ENCODE data around the gene TMC5. TPM values are rescaled to one million over a fixed set of nuclear protein-coding genes. Genes with fewer than 3 reads are reported as not detected.
"Not testable (repeated sequence)": the region's sequence is repeated elsewhere in the genome, so short reads cannot be mapped to it uniquely, and the experiment has no call there.

Gene TMC5
- total and polyA plus RNA-seq, 2 donors from 2014 or later: 1.0 to 6.6 TPM

DNA sequence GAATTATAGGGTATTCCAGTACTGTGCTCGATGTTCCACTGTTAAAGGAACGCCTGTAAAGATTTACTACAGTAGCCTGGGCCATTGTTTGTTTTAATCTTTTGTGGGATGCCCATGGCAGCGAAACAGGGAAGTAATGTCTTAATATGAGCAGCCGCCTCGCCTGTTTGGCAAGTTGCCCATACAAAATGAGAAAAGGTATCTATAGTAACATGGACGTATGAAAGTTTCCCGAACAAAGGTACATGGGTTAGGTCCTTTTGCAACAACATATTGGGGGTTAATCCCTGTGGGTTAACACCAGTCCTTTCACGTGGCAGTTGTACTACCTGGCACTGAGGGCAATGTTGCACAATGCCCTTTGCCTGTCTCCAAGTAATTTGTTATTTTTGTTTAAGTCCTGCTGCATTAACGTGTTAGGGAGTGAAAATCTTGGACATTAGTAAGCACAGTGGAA, 21.1 kb upstream of the TMC5 start:
- Histone ChIP-seq H3K9ac (ENCODE audit: low read length in 3 of 3) (no peak overlapping the region), H3K27ac (ENCODE audit: low read depth in 2 of 2, low read length in 2 of 2) (no peak overlapping the region)
- intact Hi-C loops (cut with DNase I): no loop called here

DNA sequence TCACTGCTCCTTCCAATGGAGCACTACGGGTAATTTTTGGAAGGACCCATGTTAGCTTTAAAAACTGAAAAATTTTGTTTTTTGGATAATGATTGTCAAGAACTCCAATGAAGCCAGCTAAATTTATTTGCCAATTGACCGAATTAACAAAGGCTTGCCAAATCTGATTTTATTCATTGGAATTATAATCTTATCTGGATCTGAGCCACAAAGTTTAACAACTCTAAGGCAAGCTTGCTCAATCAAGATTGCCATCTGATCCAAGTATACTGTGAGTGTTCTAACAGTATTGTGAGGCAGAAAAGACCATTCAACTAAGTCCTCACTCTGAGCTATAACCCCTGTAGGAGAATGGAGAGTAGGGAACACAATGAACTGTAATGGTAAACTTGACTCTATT, 20.3 kb upstream of the TMC5 start:
- FAIRE-seq; H3K4me1 ChIP-seq (ENCODE audit: control insufficient read depth in 2 of 3, insufficient read depth in 2 of 3, low read depth in 1 of 3, low read length in 3 of 3); H3K27ac ChIP-seq (ENCODE audit: low read depth in 2 of 2, low read length in 2 of 2); DNase-seq; intact Hi-C loops (cut with DNase I); H3K9ac ChIP-seq (ENCODE audit: low read length in 3 of 3); H3K36me3 ChIP-seq (ENCODE audit: control insufficient read depth in 2 of 3, insufficient read depth in 3 of 3, low read length in 3 of 3); H3K27me3 ChIP-seq (ENCODE audit: control insufficient read depth, insufficient read depth, low read length); H3K4me3 ChIP-seq (ENCODE audit: low read length in 3 of 3): not testable (repeated sequence)
- peaks cover 0 to 14% (median 0%) of the 10 kb centered on the region in 3 donors for H3K9me3 ChIP-seq (ENCODE audit: control insufficient read depth in 2 of 3, insufficient read depth in 1 of 3, low read length in 3 of 3)

More for the DNA sequence above, 21.1 kb upstream of the TMC5 start:
- DNase-seq (no peak), FAIRE-seq (no peak)
- Histone ChIP-seq H3K27me3 (ENCODE audit: control insufficient read depth, insufficient read depth, low read length) (no peaks in the 10 kb centered on the region), H3K36me3 (ENCODE audit: control insufficient read depth in 2 of 3, insufficient read depth in 3 of 3, low read length in 3 of 3) (no peaks in the 10 kb centered on the region), H3K4me1 (ENCODE audit: control insufficient read depth in 2 of 3, insufficient read depth in 2 of 3, low read depth in 1 of 3, low read length in 3 of 3) (no peaks in the 10 kb centered on the region), H3K4me3 (ENCODE audit: low read length in 3 of 3) (no peak overlapping the region), H3K9me3 (ENCODE audit: control insufficient read depth in 2 of 3, insufficient read depth in 1 of 3, low read length in 3 of 3) (peaks cover 0 to 6% (median 0%) of the 10 kb centered on the region in 3 donors)
- TF ChIP-seq, protein P1, sequence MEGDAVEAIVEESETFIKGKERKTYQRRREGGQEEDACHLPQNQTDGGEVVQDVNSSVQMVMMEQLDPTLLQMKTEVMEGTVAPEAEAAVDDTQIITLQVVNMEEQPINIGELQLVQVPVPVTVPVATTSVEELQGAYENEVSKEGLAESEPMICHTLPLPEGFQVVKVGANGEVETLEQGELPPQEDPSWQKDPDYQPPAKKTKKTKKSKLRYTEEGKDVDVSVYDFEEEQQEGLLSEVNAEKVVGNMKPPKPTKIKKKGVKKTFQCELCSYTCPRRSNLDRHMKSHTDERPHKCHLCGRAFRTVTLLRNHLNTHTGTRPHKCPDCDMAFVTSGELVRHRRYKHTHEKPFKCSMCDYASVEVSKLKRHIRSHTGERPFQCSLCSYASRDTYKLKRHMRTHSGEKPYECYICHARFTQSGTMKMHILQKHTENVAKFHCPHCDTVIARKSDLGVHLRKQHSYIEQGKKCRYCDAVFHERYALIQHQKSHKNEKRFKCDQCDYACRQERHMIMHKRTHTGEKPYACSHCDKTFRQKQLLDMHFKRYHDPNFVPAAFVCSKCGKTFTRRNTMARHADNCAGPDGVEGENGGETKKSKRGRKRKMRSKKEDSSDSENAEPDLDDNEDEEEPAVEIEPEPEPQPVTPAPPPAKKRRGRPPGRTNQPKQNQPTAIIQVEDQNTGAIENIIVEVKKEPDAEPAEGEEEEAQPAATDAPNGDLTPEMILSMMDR (IDR thresholded peaks at IDR 0.05; ENCODE audit: borderline replicate concordance, extremely low read depth, insufficient read depth): no peak

DNA sequence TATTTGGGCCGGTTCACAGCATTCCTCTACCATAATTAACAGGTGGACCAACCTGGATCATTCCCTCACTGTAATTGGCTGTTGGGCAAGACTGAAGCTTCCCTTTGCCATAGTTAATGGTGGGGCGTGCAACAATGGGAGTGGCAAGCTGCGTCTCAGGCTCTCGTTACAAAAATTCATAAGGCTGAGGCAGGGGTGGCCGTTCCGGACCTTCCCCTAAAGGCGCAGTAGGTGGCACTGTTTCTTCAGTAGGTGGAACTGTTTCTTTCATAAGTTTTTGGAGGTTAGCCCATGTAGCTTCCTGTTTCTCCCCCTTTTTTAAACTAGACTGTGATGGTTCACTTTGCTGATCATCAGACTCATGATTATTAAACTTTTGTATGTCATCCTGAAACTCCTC, 17.0 kb upstream of the TMC5 start:
- H3K36me3 ChIP-seq (ENCODE audit: control insufficient read depth in 2 of 3, insufficient read depth in 3 of 3, low read length in 3 of 3): no peaks in the 10 kb centered on the region
- FAIRE-seq: no peak
- H3K27me3 ChIP-seq (ENCODE audit: control insufficient read depth, insufficient read depth, low read length): no peaks in the 10 kb centered on the region
- no peaks in the 10 kb centered on the region for H3K4me1 ChIP-seq (ENCODE audit: control insufficient read depth in 2 of 3, insufficient read depth in 2 of 3, low read depth in 1 of 3, low read length in 3 of 3)
- peaks cover 0 to 15% (median 0%) of the 10 kb centered on the region in 3 donors for H3K9me3 ChIP-seq (ENCODE audit: control insufficient read depth in 2 of 3, insufficient read depth in 1 of 3, low read length in 3 of 3)
- intact Hi-C loops (cut with DNase I): no loop called here
- no peak overlapping the region for H3K27ac ChIP-seq (ENCODE audit: low read depth in 2 of 2, low read length in 2 of 2)
- no peak for DNase-seq
- no peak overlapping the region for H3K4me3 ChIP-seq (ENCODE audit: low read length in 3 of 3)
- TF ChIP-seq, protein P1 (IDR thresholded peaks at IDR 0.05; ENCODE audit: borderline replicate concordance, extremely low read depth, insufficient read depth): no peak
- H3K9ac ChIP-seq (ENCODE audit: low read length in 3 of 3): no peak overlapping the region

DNA sequence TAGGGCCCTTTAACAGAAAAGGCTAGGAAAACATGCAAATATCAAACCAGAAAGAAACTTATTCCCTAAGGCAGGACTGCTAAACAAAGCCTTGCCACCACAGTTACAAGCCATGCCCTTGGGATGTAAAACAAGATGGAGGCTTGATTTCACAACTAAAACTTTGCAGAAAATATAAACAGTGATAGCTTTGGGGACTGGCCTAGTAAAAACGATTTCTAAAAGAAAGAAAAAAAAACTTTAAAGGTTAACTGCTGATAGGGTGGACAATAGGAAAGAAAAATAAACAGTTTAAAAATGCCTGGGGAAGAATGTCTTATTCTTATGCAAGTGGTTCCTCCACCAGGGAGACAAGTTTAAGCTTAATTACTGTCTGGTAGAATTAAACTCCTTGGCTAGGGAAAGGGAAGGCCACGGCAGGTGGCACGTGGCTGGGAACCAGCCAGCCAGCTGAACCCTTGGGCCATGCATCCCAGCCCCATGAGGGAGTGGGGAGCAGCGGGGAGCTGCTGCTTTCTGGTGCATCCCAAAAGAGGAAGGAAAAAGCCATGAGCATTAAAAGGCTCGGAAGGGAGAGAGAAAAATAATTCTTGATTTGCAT, 10.7 kb upstream of the TMC5 start:
- TF ChIP-seq, protein P1 (IDR thresholded peaks at IDR 0.05; ENCODE audit: borderline replicate concordance, extremely low read depth, insufficient read depth): no peak
- H3K27ac ChIP-seq (ENCODE audit: low read depth in 2 of 2, low read length in 2 of 2): no peak overlapping the region
- H3K4me1 ChIP-seq (ENCODE audit: control insufficient read depth in 2 of 3, insufficient read depth in 2 of 3, low read depth in 1 of 3, low read length in 3 of 3): no peaks in the 10 kb centered on the region
- FAIRE-seq (no peak), DNase-seq (no peak)
- H3K36me3 ChIP-seq (ENCODE audit: control insufficient read depth in 2 of 3, insufficient read depth in 3 of 3, low read length in 3 of 3): no peaks in the 10 kb centered on the region
- H3K9ac ChIP-seq (ENCODE audit: low read length in 3 of 3): no peak overlapping the region
- H3K9me3 ChIP-seq (ENCODE audit: control insufficient read depth in 2 of 3, insufficient read depth in 1 of 3, low read length in 3 of 3): peaks cover 0 to 11% (median 2%) of the 10 kb centered on the region in 3 donors
- peaks cover 5% of the 10 kb centered on the region for H3K27me3 ChIP-seq (ENCODE audit: control insufficient read depth, insufficient read depth, low read length)
- intact Hi-C loops (cut with DNase I): no loop called here
- no peak overlapping the region for H3K4me3 ChIP-seq (ENCODE audit: low read length in 3 of 3)

Measured in kidney (tissue), 14 donors.